Activated CD4-positive, alpha-beta memory T cell treated with anti-CD3 and anti-CD28 coated beads, Interleukin-2, amount 10 ng/mL, durations not matched to agents 7 days and 5 days (primary cell): ENCODE results near the gene QPRT. TPM values are rescaled to one million over a fixed set of nuclear protein-coding genes. Genes with fewer than 3 reads are reported as not detected.
"Not testable (repeated sequence)": the region's sequence is repeated elsewhere in the genome, so short reads cannot be mapped to it uniquely, and the experiment has no call there.

Source experiments
- CTCF ChIA-PET: fragments of 350-600 bp; sonication (Branson Sonifier 250); formaldehyde crosslinking; loops from one replicate; lab custom pipeline; 2021; ENCODE audit warnings: antibody characterized with exemption, inconsistent platforms; lab: Charles Lee
- POLR2A ChIA-PET: fragments of 350-600 bp; sonication (Branson Sonifier 250); formaldehyde crosslinking; loops from one replicate; lab custom pipeline; 2021; ENCODE audit warnings: antibody characterized with exemption; lab: Charles Lee
- DNase-seq: peaks from one replicate; pipeline ENCODE4 v3.0.0-alpha.2; 2020
- H3K27ac Mint-ChIP-seq: one replicate; pipeline ENCODE4 v1.8.0; 2021; ENCODE audit warnings: mild to moderate bottlenecking, mixed read lengths
- H3K27me3 Mint-ChIP-seq: one replicate; pipeline ENCODE4 v1.8.0; 2021; ENCODE audit warnings: mixed read lengths
- H3K36me3 Mint-ChIP-seq: one replicate; pipeline ENCODE4 v1.8.0; 2021; ENCODE audit warnings: low read depth, mixed read lengths
- H3K4me1 Mint-ChIP-seq: one replicate; pipeline ENCODE4 v1.8.0; 2021; ENCODE audit warnings: mixed read lengths
- H3K4me3 Mint-ChIP-seq: one replicate; pipeline ENCODE4 v1.8.0; 2021; ENCODE audit warnings: mild to moderate bottlenecking, mixed read lengths
- H3K9me3 Mint-ChIP-seq: one replicate; pipeline ENCODE4 v1.8.0; 2021; ENCODE audit warnings: mixed read lengths
- total RNA-seq, 2 experiments: library from RNA; stranded (reverse); gene quantifications; one replicate each; pipeline ENCODE4 v1.2.3, GENCODE V29; 2021

The QPRT gene
- total RNA-seq, 2 experiments from 2014 or later = 8.3 to 9.3 TPM

DNA sequence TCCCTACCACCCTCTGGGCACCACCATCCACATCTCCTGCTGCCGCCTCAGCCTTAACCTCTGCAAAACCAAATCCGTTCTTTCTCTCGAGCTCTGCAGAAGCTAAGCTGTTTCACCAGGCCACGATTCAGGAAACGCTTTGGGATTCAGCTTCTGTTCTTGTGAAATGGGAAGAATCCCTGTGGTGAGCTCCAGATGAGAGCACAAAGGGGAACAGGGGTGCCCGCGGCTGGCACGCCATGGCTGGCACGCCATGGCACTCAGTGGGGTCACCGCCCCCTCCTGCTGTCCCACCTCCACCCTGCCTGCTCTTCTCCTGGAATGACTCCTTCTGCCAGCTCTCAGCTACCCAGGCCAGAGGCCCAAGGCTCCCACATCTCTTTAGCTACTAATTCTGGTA lies 5.7 kb downstream of the QPRT start:
- Mint-ChIP-seq H3K36me3 (peaks cover 16% of the 10 kb centered on the region), H3K27ac (no peak overlapping the region), H3K4me1 (peaks cover 17% of the 10 kb centered on the region), H3K9me3 (no peaks in the 10 kb centered on the region), H3K4me3 (no peak overlapping the region), H3K27me3 (no peaks in the 10 kb centered on the region)
- ChIA-PET POLR2A (no interaction called here), CTCF (interaction anchor here (1.4 kb wide), 1 partner anchor 16 kb away, joined by 3 read pairs; no protein-coding TSS in a partner anchor)
- DNase-seq = no peak

GRCh38 chr16:29686740-29687332 lies 7.9 kb downstream of the QPRT start:
- H3K27me3 Mint-ChIP-seq = no peaks in the 10 kb centered on the region
- POLR2A ChIA-PET = interaction anchor here (1.3 kb wide), 2 partner anchors 20 to 103 kb away, joined by 3 read pairs; partner anchors contain the start of gene KIF22
- no peaks in the 10 kb centered on the region for H3K9me3 Mint-ChIP-seq

DNA sequence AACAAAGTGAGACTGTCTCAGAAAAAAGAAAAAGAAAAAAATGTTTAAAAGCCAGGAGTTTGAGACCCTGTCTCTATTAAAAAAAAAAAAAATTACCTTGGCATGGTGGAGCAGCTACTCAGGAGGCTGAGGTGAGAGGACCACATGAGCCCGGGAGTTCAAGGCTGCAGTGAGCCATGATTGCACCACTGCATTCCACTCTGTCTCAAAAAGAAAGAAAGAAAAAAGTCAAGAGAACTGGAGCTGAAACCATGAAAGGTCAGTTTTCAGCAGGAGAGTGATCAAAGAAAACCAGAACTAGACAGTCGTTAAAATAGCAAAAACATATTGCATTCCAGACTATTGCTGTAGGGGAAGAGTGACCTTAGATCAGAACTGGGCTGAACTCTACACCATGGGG lies 8.8 kb downstream of the QPRT start:
- H3K4me3 Mint-ChIP-seq = no peak overlapping the region
- POLR2A ChIA-PET = interaction anchor here (1.3 kb wide), 1 partner anchor 21 kb away, joined by 3 read pairs; no protein-coding TSS in a partner anchor
- H3K4me1 Mint-ChIP-seq = peaks cover 23% of the 10 kb centered on the region
- H3K36me3 Mint-ChIP-seq = peaks cover 14% of the 10 kb centered on the region
- CTCF ChIA-PET = interaction anchor here (0.6 to 1.4 kb wide), 4 partner anchors 11 to 343 kb away, joined by 3 to 5 read pairs (median 3); partner anchors contain the start of gene TLCD3B
- no peak overlapping the region for H3K27ac Mint-ChIP-seq
- no peak for DNase-seq
- H3K9me3 Mint-ChIP-seq = no peaks in the 10 kb centered on the region
- H3K27me3 Mint-ChIP-seq = no peaks in the 10 kb centered on the region

More at GRCh38 chr16:29686740-29687332, 7.9 kb downstream of the QPRT start:
- Mint-ChIP-seq H3K4me3 (no peak overlapping the region), H3K4me1 (peaks cover 23% of the 10 kb centered on the region), H3K27ac (no peak overlapping the region), H3K36me3 (peaks cover 14% of the 10 kb centered on the region)
- DNase-seq = no peak
- CTCF ChIA-PET = interaction anchor here (0.6 to 1.4 kb wide), 2 partner anchors 15 to 344 kb away, joined by 3 to 5 read pairs; partner anchors contain the start of gene TLCD3B

DNA sequence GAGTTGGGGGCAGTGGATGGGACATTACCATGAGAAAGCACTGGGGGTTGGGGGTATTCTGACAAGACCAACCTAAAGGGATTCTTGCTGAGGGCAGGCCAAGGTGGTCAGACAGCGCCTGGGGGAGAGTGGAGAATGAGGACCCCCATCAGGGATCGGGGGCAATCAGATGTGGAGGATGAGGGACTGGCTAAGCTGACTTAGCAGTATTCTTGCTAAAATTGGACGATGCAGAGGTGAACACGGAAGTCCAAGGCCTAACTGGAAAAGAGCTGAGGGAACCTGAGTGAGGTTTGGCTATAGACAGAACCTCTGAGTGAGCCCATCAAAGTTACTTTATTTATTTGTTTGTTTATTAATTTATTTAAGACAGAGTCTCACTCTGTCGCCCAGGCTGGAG lies 9.2 kb downstream of the QPRT start:
- Mint-ChIP-seq H3K4me1 (peaks cover 23% of the 10 kb centered on the region), H3K9me3 (no peaks in the 10 kb centered on the region), H3K27me3 (no peaks in the 10 kb centered on the region), H3K36me3 (peaks cover 14% of the 10 kb centered on the region), H3K27ac (no peak overlapping the region), H3K4me3 (no peak overlapping the region)
- no peak for DNase-seq
- ChIA-PET POLR2A (interaction anchor here (0.8 kb wide), 1 partner anchor 11 kb away, joined by 3 read pairs; no protein-coding TSS in a partner anchor), CTCF (interaction anchor here (0.6 to 1.2 kb wide), 4 partner anchors 11 to 161 kb away, joined by 3 read pairs; no protein-coding TSS in a partner anchor)

DNA sequence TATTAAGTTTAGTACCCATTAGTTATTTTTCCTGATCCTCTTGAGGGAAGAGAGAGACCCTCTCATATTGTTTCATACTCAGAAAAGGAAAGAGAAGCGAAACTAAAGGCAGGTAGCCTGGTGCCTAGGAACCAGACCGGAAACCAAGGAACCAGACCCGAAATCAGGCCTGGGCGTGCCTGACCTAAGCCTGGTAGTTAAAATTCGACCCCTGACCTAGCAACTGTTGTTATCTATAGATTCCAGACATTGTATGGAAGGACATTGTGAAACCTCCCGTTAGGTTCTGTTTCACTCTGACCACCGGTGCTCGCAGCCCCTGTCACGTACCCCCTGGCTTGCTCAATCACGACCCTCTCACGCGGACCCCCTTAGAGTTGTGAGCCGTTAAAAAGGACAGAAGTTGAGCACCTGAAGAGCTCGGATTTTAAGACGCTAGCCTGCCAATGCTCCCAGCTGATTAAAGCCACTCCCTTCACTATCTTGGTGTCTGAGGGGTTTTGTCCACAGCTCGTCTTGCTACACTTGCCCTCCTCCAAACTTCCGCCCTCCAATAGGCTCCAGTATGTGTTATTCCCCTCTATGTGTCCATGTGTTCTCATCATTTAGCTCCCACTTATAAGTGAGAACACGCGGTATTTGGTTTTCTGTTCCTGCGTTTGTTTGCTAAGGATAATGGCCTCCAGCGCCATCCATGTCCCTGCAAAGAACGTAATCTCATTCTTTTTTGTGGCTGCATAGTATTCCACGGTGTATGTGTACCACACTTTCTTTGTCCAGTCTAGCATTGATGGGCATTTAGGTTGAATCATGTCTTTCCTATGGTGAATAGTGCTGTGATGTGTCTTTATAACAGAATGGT lies 10.7 kb downstream of the QPRT start:
- H3K27ac Mint-ChIP-seq = peak overlapping the region; percentile 21
- DNase-seq = not testable (repeated sequence)
- POLR2A ChIA-PET = interaction anchor here (1.3 kb wide), 1 partner anchor 10 kb away, joined by 3 read pairs; the partner anchor contains the start of gene QPRT

DNA sequence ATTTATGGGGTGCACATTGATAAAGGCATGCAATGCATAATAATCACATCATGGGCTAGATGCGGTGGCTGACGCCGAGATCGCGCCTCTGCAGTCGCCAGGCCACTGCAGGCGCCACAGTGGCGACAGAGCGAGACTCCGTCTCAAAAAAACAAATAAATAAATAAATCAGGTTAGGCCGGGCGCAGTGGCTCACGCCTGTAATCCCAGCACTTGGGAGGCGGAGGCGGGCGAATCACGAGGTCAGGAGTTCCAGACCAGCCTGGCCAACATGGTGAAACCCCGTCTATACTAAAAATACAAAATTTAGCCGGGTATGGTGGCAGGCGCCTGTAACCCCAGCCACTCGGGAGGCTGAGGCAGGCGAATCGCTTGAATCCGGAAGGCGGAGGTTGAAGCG lies 13.6 kb downstream of the QPRT start:
- not testable (repeated sequence) for H3K27ac Mint-ChIP-seq, H3K36me3 Mint-ChIP-seq, DNase-seq, H3K4me3 Mint-ChIP-seq, H3K9me3 Mint-ChIP-seq, H3K27me3 Mint-ChIP-seq
- peaks cover 14% of the 10 kb centered on the region for H3K4me1 Mint-ChIP-seq
- CTCF ChIA-PET = interaction anchor here (1.2 to 2.1 kb wide), 4 partner anchors 9 to 233 kb away, joined by 3 to 19 read pairs (median 10); partner anchors contain the start of gene KCTD13
- POLR2A ChIA-PET = interaction anchor here (1.3 to 1.5 kb wide), 2 partner anchors 115 to 156 kb away, joined by 4 to 6 read pairs; no protein-coding TSS in a partner anchor

More for the DNA sequence above, 10.7 kb downstream of the QPRT start:
- CTCF ChIA-PET = interaction anchor here (1.8 kb wide), 1 partner anchor 20 kb away, joined by 5 read pairs; no protein-coding TSS in a partner anchor
- H3K9me3 Mint-ChIP-seq, H3K4me3 Mint-ChIP-seq, H3K27me3 Mint-ChIP-seq, H3K36me3 Mint-ChIP-seq: not testable (repeated sequence)
- H3K4me1 Mint-ChIP-seq = peaks cover 23% of the 10 kb centered on the region

DNA sequence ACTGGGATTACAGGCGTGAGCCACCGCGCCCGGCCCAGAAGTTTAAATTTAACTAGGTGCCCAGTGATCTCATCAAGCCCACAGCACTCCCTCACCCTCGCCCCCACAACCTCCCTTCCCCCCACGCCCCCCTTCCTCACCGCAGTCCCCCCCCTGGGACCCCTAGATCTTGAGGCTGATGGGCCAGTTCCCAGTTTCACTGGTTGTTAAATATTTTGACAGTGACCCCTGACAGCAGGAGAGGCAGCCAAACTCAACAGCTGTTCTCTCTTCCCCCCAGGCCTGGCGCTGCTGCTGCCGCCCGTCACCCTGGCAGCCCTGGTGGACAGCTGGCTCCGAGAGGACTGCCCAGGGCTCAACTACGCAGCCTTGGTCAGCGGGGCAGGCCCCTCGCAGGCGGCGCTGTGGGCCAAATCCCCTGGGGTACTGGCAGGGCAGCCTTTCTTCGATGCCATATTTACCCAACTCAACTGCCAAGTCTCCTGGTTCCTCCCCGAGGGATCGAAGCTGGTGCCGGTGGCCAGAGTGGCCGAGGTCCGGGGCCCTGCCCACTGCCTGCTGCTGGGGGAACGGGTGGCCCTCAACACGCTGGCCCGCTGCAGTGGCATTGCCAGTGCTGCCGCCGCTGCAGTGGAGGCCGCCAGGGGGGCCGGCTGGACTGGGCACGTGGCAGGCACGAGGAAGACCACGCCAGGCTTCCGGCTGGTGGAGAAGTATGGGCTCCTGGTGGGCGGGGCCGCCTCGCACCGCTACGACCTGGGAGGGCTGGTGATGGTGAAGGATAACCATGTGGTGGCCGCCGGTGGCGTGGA lies 15.6 kb downstream of the QPRT start:
- CTCF ChIA-PET = interaction anchor here (0.7 to 1.7 kb wide), 2 partner anchors 36 to 121 kb away, joined by 4 to 7 read pairs; partner anchors contain the start of gene PAGR1
- H3K27me3 Mint-ChIP-seq = no peaks in the 10 kb centered on the region
- POLR2A ChIA-PET = no interaction called here

DNA sequence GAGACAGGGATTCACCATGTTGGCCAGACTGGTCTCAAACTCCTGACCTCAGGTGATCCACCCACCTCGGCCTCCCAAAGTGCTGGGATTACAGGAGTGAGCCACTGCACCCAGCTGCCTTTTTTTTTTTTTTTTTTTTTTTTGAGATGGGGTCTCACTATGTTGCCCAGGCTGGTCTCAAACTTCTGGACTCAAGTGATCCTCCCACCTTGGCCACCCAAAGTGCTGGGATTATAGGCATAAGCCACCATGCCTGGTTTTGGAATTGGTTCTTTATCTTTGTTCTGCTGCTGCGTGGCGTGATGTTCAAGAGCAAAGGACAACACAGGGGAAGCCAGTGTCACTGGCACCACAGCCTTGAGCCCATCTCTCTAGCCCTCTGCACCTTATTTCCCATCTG lies 16.7 kb downstream of the QPRT start:
- H3K9me3 Mint-ChIP-seq, H3K27me3 Mint-ChIP-seq, DNase-seq, POLR2A ChIA-PET, H3K4me3 Mint-ChIP-seq, H3K27ac Mint-ChIP-seq, H3K36me3 Mint-ChIP-seq: not testable (repeated sequence)
- CTCF ChIA-PET = interaction anchor here (0.6 to 1.7 kb wide), 4 partner anchors 34 to 336 kb away, joined by 3 to 7 read pairs (median 3); partner anchors contain the start of gene PAGR1
- H3K4me1 Mint-ChIP-seq = peaks cover 16% of the 10 kb centered on the region

More for the DNA sequence above, 15.6 kb downstream of the QPRT start:
- Mint-ChIP-seq H3K4me1 (peaks cover 16% of the 10 kb centered on the region), H3K36me3 (peaks cover 3% of the 10 kb centered on the region), H3K4me3 (no peak overlapping the region), H3K27ac (no peak overlapping the region), H3K9me3 (no peaks in the 10 kb centered on the region)
- no peak for DNase-seq

DNA sequence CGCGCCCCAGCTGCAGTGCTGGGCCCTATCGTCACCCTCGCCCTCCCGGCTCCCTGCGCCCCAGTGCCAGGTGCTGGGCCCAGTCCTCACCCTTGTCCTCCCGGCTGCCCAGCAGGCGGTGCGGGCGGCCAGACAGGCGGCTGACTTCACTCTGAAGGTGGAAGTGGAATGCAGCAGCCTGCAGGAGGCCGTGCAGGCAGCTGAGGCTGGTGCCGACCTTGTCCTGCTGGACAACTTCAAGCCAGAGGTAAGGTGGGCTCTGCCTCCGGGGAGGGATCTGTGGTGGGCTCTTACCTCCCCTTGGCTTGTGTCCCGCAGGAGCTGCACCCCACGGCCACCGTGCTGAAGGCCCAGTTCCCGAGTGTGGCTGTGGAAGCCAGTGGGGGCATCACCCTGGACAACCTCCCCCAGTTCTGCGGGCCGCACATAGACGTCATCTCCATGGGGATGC lies 17.9 kb downstream of the QPRT start:
- peaks cover 23% of the 10 kb centered on the region for H3K4me1 Mint-ChIP-seq
- no peak overlapping the region for H3K27ac Mint-ChIP-seq
- H3K9me3 Mint-ChIP-seq = no peaks in the 10 kb centered on the region
- no peak overlapping the region for H3K4me3 Mint-ChIP-seq
- DNase-seq = no peak
- ChIA-PET CTCF (interaction anchor here (0.6 kb wide), 1 partner anchor 93 kb away, joined by 3 read pairs; the partner anchor contains the start of gene KIF22), POLR2A (no interaction called here)
- no peaks in the 10 kb centered on the region for H3K36me3 Mint-ChIP-seq
- no peaks in the 10 kb centered on the region for H3K27me3 Mint-ChIP-seq

GRCh38 chr16:29697391-29697790 lies 18.4 kb downstream of the QPRT start:
- no peak for DNase-seq
- Mint-ChIP-seq H3K9me3 (no peaks in the 10 kb centered on the region), H3K4me1 (peaks cover 27% of the 10 kb centered on the region), H3K36me3 (no peaks in the 10 kb centered on the region), H3K27ac (no peak overlapping the region), H3K4me3 (no peak overlapping the region), H3K27me3 (no peaks in the 10 kb centered on the region)
- ChIA-PET CTCF (interaction anchor here (0.9 kb wide), 1 partner anchor 26 kb away, joined by 3 read pairs; no protein-coding TSS in a partner anchor), POLR2A (no interaction called here)

- no peak for DNase-seq
- H3K4me3 Mint-ChIP-seq = no peak overlapping the region
- no peaks in the 10 kb centered on the region for H3K27me3 Mint-ChIP-seq
- no peaks in the 10 kb centered on the region for H3K9me3 Mint-ChIP-seq
- H3K4me1 Mint-ChIP-seq = peaks cover 34% of the 10 kb centered on the region
- ChIA-PET POLR2A (no interaction called here), CTCF (interaction anchor here (0.9 to 5.4 kb wide), 4 partner anchors 18 to 334 kb away, joined by 3 to 72 read pairs (median 38); partner anchors contain the start of gene TLCD3B)
- no peaks in the 10 kb centered on the region for H3K36me3 Mint-ChIP-seq
- no peak overlapping the region for H3K27ac Mint-ChIP-seq
These were observed 19.1 kb downstream of the QPRT start for GRCh38 chr16:29698042-29698441.
